HUDEP-2 (cell line): ENCODE measurements around the gene DPH1.
"Not testable (repeated sequence)": the region's sequence is repeated elsewhere in the genome, so short reads cannot be mapped to it uniquely, and the experiment has no call there.

Source experiments
- DNase-seq, 76 experiments: peaks; one replicate each; lab custom pipeline; 2025; ENCODE audit not compliant: unreplicated experiment in 76 of 76; lab: John Stamatoyannopoulos, UW

DPH1 gene

GRCh38 chr17:2029911-2030778 is at the start of gene DPH1:
Gene DPH1, plus strand, starts transcription at chr17:2030153. Its CDS starts 17 bp downstream, at chr17:2030170.
- peak in 74 of 76 experiments; percentile 38 to 92 (median 81) for DNase-seq

- DNase-seq, result no peak
Observed at GRCh38 chr17:1980665-1981250, 49.2 kb upstream of the DPH1 start.

GRCh38 chr17:1982793-1983366 is 47.1 kb upstream of the DPH1 start:
- DNase-seq, result not testable (repeated sequence)

GRCh38 chr17:1985093-1985492 is 44.9 kb upstream of the DPH1 start:
- DNase-seq, result no peak

- DNase-seq, result no peak
Observed at GRCh38 chr17:1985686-1986085, 44.3 kb upstream of the DPH1 start.

GRCh38 chr17:1986783-1987451 is 43.0 kb upstream of the DPH1 start:
- peak in 29 of 76 experiments; percentile 3 to 66 (median 29) for DNase-seq

- DNase-seq, result peak in 1 of 76 experiments; percentile 4
Observed at GRCh38 chr17:1989135-1989534, 40.8 kb upstream of the DPH1 start.

GRCh38 chr17:1992541-1992940 is 37.4 kb upstream of the DPH1 start:
- DNase-seq, result no peak

- DNase-seq, result no peak
Observed at GRCh38 chr17:1994707-1995106, 35.2 kb upstream of the DPH1 start.

- DNase-seq, result no peak
Observed at GRCh38 chr17:1995321-1995892, 34.5 kb upstream of the DPH1 start.

GRCh38 chr17:1995907-1996799 is 33.8 kb upstream of the DPH1 start:
- no peak for DNase-seq

GRCh38 chr17:1996800-1997288 is 33.1 kb upstream of the DPH1 start:
- no peak for DNase-seq

- no peak for DNase-seq
Observed at GRCh38 chr17:1997289-1997926, 32.5 kb upstream of the DPH1 start.

GRCh38 chr17:1997927-1998742 is 31.8 kb upstream of the DPH1 start:
- no peak for DNase-seq

- DNase-seq, result no peak
Observed at GRCh38 chr17:1999557-2000251, 30.2 kb upstream of the DPH1 start.

- DNase-seq, result no peak
Observed at GRCh38 chr17:2002767-2003329, 27.1 kb upstream of the DPH1 start.

- no peak for DNase-seq
Observed at GRCh38 chr17:2003525-2003924, 26.4 kb upstream of the DPH1 start.
